OCI-LY3 (cell line): ENCODE measurements around the gene SLC13A3.

Source experiments
- EZH2phosphoT487 ChIP-seq: fragments of 200-600 bp; shearing (Covaris generic); IDR thresholded peaks from 2 replicates; pipeline ENCODE4 v1.6.1; 2018; ENCODE audit warnings: antibody characterized with exemption, mixed run types, low read depth
- TF ChIP-seq, protein P1 (sequence below): fragments of 200-600, 300-600 bp; sonication (generic); IDR thresholded peaks from 2 replicates; pipeline ENCODE4 v1.5.1; 2014; ENCODE audit warnings: antibody characterized with exemption, low read length, low read depth

GRCh38 chr20:46546936-46547335 lies 104.3 kb downstream of the SLC13A3 start:
- TF ChIP-seq, protein P1, sequence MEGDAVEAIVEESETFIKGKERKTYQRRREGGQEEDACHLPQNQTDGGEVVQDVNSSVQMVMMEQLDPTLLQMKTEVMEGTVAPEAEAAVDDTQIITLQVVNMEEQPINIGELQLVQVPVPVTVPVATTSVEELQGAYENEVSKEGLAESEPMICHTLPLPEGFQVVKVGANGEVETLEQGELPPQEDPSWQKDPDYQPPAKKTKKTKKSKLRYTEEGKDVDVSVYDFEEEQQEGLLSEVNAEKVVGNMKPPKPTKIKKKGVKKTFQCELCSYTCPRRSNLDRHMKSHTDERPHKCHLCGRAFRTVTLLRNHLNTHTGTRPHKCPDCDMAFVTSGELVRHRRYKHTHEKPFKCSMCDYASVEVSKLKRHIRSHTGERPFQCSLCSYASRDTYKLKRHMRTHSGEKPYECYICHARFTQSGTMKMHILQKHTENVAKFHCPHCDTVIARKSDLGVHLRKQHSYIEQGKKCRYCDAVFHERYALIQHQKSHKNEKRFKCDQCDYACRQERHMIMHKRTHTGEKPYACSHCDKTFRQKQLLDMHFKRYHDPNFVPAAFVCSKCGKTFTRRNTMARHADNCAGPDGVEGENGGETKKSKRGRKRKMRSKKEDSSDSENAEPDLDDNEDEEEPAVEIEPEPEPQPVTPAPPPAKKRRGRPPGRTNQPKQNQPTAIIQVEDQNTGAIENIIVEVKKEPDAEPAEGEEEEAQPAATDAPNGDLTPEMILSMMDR, result no peak
- TF ChIP-seq EZH2phosphoT487, result no peak
